ENCODE results near the gene POLDIP3. TPM values are rescaled to one million over a fixed set of nuclear protein-coding genes. Genes with fewer than 3 reads are reported as not detected.

POLDIP3 gene
- total and polyA plus RNA-seq, 11 donors: 13.0 to 42.7 (median 29.0) TPM

- intact Hi-C loops (cut with DNase I): loop anchor here in 2 of 10 donors (5.0 kb wide), 2 partner anchors 53 to 213 kb away; partner anchors contain the start of gene ARFGAP3 (in 1 of the 2)
- TF ChIP-seq POLR2A (IDR thresholded peaks at IDR 0.05) (no peak), CTCF (IDR thresholded peaks at IDR 0.05) (no peak)
- peaks cover 0 to 3% (median 0%) of the 10 kb centered on the region in 9 donors for H3K36me3 ChIP-seq
- DNase-seq: peak; percentile 65 to 81 (median 69)
- ATAC-seq: peak in 3 of 4 donors; percentile 1 to 53 (median 6)
- H3K27ac ChIP-seq: peak overlapping the region; percentile 84 to 97 (median 92)
- no peaks in the 10 kb centered on the region for H3K27me3 ChIP-seq
- WGBS, 4 donors: 9 to 19% (median 15%) methylated on average over 22 of the region's 22 CpGs
- peaks cover 30 to 85% (median 73%) of the 10 kb centered on the region in 12 donors for H3K4me1 ChIP-seq
- H3K4me3 ChIP-seq: peak overlapping the region in 11 of 12 donors; percentile 3 to 94 (median 48)
- no peaks in the 10 kb centered on the region for H3K9me3 ChIP-seq
These were observed 30.0 kb upstream of the POLDIP3 start for GRCh38 chr22:42644422-42645340.

GRCh38 chr22:42643634-42644421 is 29.1 kb upstream of the POLDIP3 start:
- no peak for DNase-seq
- H3K36me3 ChIP-seq: peaks cover 0 to 3% (median 0%) of the 10 kb centered on the region in 9 donors
- 66 to 81% (median 68%) methylated on average over 7 to 14 of the region's 14 CpGs for WGBS, 4 donors
- H3K4me3 ChIP-seq: peak overlapping the region in 8 of 12 donors; percentile 41 to 94 (median 49)
- no peaks in the 10 kb centered on the region for H3K27me3 ChIP-seq
- intact Hi-C loops (cut with DNase I): no loop called here
- TF ChIP-seq POLR2A (IDR thresholded peaks at IDR 0.05): no peak
- no peak for TF ChIP-seq CTCF (IDR thresholded peaks at IDR 0.05)
- no peaks in the 10 kb centered on the region for H3K9me3 ChIP-seq
- no peak for ATAC-seq
- peaks cover 30 to 90% (median 75%) of the 10 kb centered on the region in 12 donors for H3K4me1 ChIP-seq
- peak overlapping the region; percentile 84 to 97 (median 92) for H3K27ac ChIP-seq

- H3K9me3 ChIP-seq: no peaks in the 10 kb centered on the region
- H3K27me3 ChIP-seq: no peaks in the 10 kb centered on the region
- intact Hi-C loops (cut with DNase I): no loop called here
- H3K36me3 ChIP-seq: peaks cover 0 to 3% (median 0%) of the 10 kb centered on the region in 9 donors
- H3K4me1 ChIP-seq: peaks cover 30 to 86% (median 69%) of the 10 kb centered on the region in 12 donors
- ATAC-seq (no peak), DNase-seq (no peak)
- TF ChIP-seq POLR2A (IDR thresholded peaks at IDR 0.05) (no peak), CTCF (IDR thresholded peaks at IDR 0.05) (no peak)
- H3K4me3 ChIP-seq: no peak overlapping the region
- 59 to 62% (median 61%) methylated on average over 10 to 12 of the region's 12 CpGs for WGBS, 4 donors
- peak overlapping the region; percentile 84 to 97 (median 92) for H3K27ac ChIP-seq
These were observed 28.3 kb upstream of the POLDIP3 start for GRCh38 chr22:42642806-42643633.
